Liver (tissue), 9 donors: ENCODE measurements around the gene RASGRP4. TPM values are rescaled to one million over a fixed set of nuclear protein-coding genes. Genes with fewer than 3 reads are reported as not detected.

Source experiments
- DNase-seq: peaks from one replicate; pipeline ENCODE4 v3.0.0-alpha.2; 2017; ENCODE audit warnings: low spot score
- H3K27ac ChIP-seq, 2 donors: one replicate each; pipeline ENCODE4 v1.7.0; 2013; ENCODE audit warnings: inconsistent platforms in 2 of 2, low read length in 2 of 2, control low read depth in 1 of 2, low read depth in 1 of 2, mild to moderate bottlenecking in 1 of 2
- H3K27me3 ChIP-seq, 4 donors: one replicate each; pipeline versions ENCODE4 v1.6.1 to v1.7.0; 2013; ENCODE audit warnings: low read length in 3 of 4, inconsistent platforms in 1 of 4, mild to moderate bottlenecking in 1 of 4, moderate library complexity in 1 of 4; ENCODE audit not compliant: control insufficient read depth in 4 of 4, insufficient read depth in 4 of 4
- H3K36me3 ChIP-seq, 4 donors: one replicate each; pipeline versions ENCODE4 v1.6.1 to v1.7.0; 2013; ENCODE audit warnings: low read length in 3 of 4, mild to moderate bottlenecking in 3 of 4, low read depth in 1 of 4, moderate library complexity in 1 of 4; ENCODE audit not compliant: control insufficient read depth in 4 of 4, insufficient read depth in 3 of 4
- H3K4me1 ChIP-seq, 4 donors: one replicate each; pipeline versions ENCODE4 v1.6.1 to v1.7.0; 2013; ENCODE audit warnings: low read length in 3 of 4, mild to moderate bottlenecking in 3 of 4, moderate library complexity in 1 of 4; ENCODE audit not compliant: control insufficient read depth in 4 of 4, insufficient read depth in 4 of 4
- H3K4me3 ChIP-seq, 3 donors: one replicate each; pipeline versions ENCODE4 v1.6.1 to v1.7.0; 2013; ENCODE audit warnings: low read length in 3 of 3, control low read depth in 1 of 3, low read depth in 1 of 3, mild to moderate bottlenecking in 1 of 3
- H3K9ac ChIP-seq, 2 donors: one replicate each; pipeline ENCODE4 v1.7.0; 2013; ENCODE audit warnings: low read length in 2 of 2, mild to moderate bottlenecking in 2 of 2, moderate library complexity in 2 of 2, control low read depth in 1 of 2, low read depth in 1 of 2
- H3K9me3 ChIP-seq, 4 donors: one replicate each; pipeline versions ENCODE4 v1.6.1 to v1.7.0; 2013; ENCODE audit warnings: low read length in 3 of 4; ENCODE audit not compliant: control insufficient read depth in 4 of 4
- ATF3 ChIP-seq: IDR thresholded peaks from 2 replicates; pipeline ENCODE4 v1.6.1; 2016; ENCODE audit warnings: antibody characterized with exemption
- CTCF ChIP-seq: fragments of 150-350 bp; IDR thresholded peaks from 2 replicates; pipeline ENCODE4 v1.5.1; 2017; ENCODE audit warnings: improper control_type of control experiment, low read depth, low read length; ENCODE audit not compliant: missing input control
- EGR1 ChIP-seq, 2 donors: IDR thresholded peaks; 2 replicates each; pipeline ENCODE4 v1.6.1; 2016 to 2018; ENCODE audit warnings: antibody characterized with exemption in 2 of 2, low read depth in 2 of 2
- FOXA1 ChIP-seq: IDR thresholded peaks from 2 replicates; pipeline ENCODE4 v1.6.1; 2016; ENCODE audit warnings: antibody characterized with exemption
- FOXA2 ChIP-seq: IDR thresholded peaks from 2 replicates; pipeline ENCODE4 v1.6.1; 2016; ENCODE audit warnings: antibody characterized with exemption
- GABPA ChIP-seq, 2 donors: IDR thresholded peaks in 1 of 2; conservative IDR thresholded peaks in 1 of 2; 2 replicates each; pipeline ENCODE4 v1.6.1; 2016; ENCODE audit warnings: antibody characterized with exemption in 2 of 2, mild to moderate bottlenecking in 1 of 2, moderate library complexity in 1 of 2
- HNF4A ChIP-seq, 2 donors: conservative IDR thresholded peaks; 2 replicates each; pipeline ENCODE4 v1.6.1; 2016; ENCODE audit warnings: antibody characterized with exemption in 2 of 2, mild to moderate bottlenecking in 2 of 2
- HNF4G ChIP-seq: IDR thresholded peaks from 2 replicates; pipeline ENCODE4 v1.6.1; 2016; ENCODE audit warnings: antibody characterized with exemption
- JUND ChIP-seq, 2 donors: IDR thresholded peaks; 2 replicates each; pipeline ENCODE4 v1.6.1; 2016; ENCODE audit warnings: antibody characterized with exemption in 2 of 2
- MAX ChIP-seq: IDR thresholded peaks from 2 replicates; pipeline ENCODE4 v1.6.1; 2016; ENCODE audit warnings: antibody characterized with exemption
- NR2F2 ChIP-seq: IDR thresholded peaks from 2 replicates; pipeline ENCODE4 v1.6.1; 2016; ENCODE audit warnings: antibody characterized with exemption
- RAD21 ChIP-seq, 2 donors: IDR thresholded peaks; 2 replicates each; pipeline ENCODE4 v1.6.1; 2016; ENCODE audit warnings: antibody characterized with exemption in 2 of 2, mild to moderate bottlenecking in 2 of 2
- REST ChIP-seq: IDR thresholded peaks from 2 replicates; pipeline ENCODE4 v1.6.1; 2016; ENCODE audit warnings: antibody characterized with exemption, mild to moderate bottlenecking
- RXRA ChIP-seq, 2 donors: IDR thresholded peaks; 2 replicates each; pipeline ENCODE4 v1.6.1; 2017 to 2018; ENCODE audit warnings: antibody characterized with exemption in 2 of 2, mild to moderate bottlenecking in 1 of 2
- SP1 ChIP-seq: IDR thresholded peaks from 2 replicates; pipeline ENCODE4 v1.6.1; 2018; ENCODE audit warnings: antibody characterized with exemption, mild to moderate bottlenecking
- TAF1 ChIP-seq: conservative IDR thresholded peaks from 2 replicates; pipeline ENCODE4 v1.6.1; 2016; ENCODE audit warnings: antibody characterized with exemption, mild to moderate bottlenecking
- YY1 ChIP-seq: IDR thresholded peaks from 2 replicates; pipeline ENCODE4 v1.6.1; 2016; ENCODE audit warnings: antibody characterized with exemption, mild to moderate bottlenecking
- whole genome bisulfite sequencing: extraction: QIAGEN DNeasy Blood & Tissue Kit; methylation state at CpG from one replicate; pipeline ENCODE4 v1.1.7; 2013; 5-methylcytosine and 5-hydroxymethylcytosine counted together
- polyA plus RNA-seq, 2 donors: library from polyadenylated mRNA; stranded (reverse) in 1 of 2; unstranded in 1 of 2; fragments of 200-250 nt in 1 of 2; fragments of >200 nt in 1 of 2; fragmentation: Nextera tagmentation in 1 of 2; extraction: Ambion mirVana in 1 of 2; gene quantifications; one replicate each; pipeline versions ENCODE4 v1.2.1 to v1.2.3, GENCODE V29; 2013 to 2015
- total RNA-seq, 2 donors: library from RNA; depleted of rRNA; stranded (reverse); fragments of >200 nt; gene quantifications; one replicate each; pipeline ENCODE4 v1.2.3, GENCODE V29; 2014
- TF ChIP-seq, protein P1 (sequence below): IDR thresholded peaks from 2 replicates; pipeline ENCODE4 v1.6.1; 2016; ENCODE audit warnings: antibody characterized with exemption
- donor health status: healthy.
- donor health status: healthy.
- donor health status: healthy.
- donor health status: healthy.
- donor health status: healthy.

Gene RASGRP4
- total and polyA plus RNA-seq, 4 donors = 0.60 to 2.4 (median 1.6) TPM

DNA sequence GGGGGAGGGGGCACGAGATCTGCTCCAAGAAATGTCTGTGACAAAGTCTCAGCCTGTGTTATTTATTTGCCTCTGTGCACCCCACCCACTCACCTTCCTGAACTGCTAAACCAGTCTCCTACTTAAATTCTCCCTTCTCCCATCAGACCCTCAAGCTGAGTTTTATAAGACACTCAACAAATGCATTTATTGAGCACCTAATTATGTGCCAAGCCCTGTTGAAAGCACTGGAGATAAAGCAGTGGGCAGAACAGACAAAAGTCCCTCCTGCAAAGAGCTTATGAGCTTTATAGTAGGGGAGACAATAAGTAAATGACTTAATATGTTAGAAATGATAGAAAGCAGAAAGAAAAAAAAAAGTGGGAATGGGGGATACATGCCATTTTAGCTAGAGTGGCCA, 26.5 kb downstream of the RASGRP4 start:
- Histone ChIP-seq H3K36me3 (no peaks in the 10 kb centered on the region), H3K4me1 (peaks cover 0 to 7% (median 3%) of the 10 kb centered on the region in 4 donors), H3K9me3 (no peaks in the 10 kb centered on the region), H3K9ac (no peak overlapping the region), H3K4me3 (no peak overlapping the region), H3K27me3 (no peaks in the 10 kb centered on the region), H3K27ac (no peak overlapping the region)
- WGBS = 78% methylated on average over 1 of the region's 1 CpG
- no peak for DNase-seq
- TF ChIP-seq REST = no peak
- TF ChIP-seq CTCF = no peak
- no peak for TF ChIP-seq YY1
- TF ChIP-seq TAF1 = no peak
- TF ChIP-seq FOXA1 = no peak
- no peak for TF ChIP-seq GABPA (IDR thresholded peaks at IDR 0.05 in 1 of 2, conservative IDR thresholded peaks at IDR 0.05 in 1 of 2)
- TF ChIP-seq JUND (IDR thresholded peaks at IDR 0.05) = no peak
- TF ChIP-seq RAD21 (IDR thresholded peaks at IDR 0.05) = no peak
- TF ChIP-seq, protein P1, sequence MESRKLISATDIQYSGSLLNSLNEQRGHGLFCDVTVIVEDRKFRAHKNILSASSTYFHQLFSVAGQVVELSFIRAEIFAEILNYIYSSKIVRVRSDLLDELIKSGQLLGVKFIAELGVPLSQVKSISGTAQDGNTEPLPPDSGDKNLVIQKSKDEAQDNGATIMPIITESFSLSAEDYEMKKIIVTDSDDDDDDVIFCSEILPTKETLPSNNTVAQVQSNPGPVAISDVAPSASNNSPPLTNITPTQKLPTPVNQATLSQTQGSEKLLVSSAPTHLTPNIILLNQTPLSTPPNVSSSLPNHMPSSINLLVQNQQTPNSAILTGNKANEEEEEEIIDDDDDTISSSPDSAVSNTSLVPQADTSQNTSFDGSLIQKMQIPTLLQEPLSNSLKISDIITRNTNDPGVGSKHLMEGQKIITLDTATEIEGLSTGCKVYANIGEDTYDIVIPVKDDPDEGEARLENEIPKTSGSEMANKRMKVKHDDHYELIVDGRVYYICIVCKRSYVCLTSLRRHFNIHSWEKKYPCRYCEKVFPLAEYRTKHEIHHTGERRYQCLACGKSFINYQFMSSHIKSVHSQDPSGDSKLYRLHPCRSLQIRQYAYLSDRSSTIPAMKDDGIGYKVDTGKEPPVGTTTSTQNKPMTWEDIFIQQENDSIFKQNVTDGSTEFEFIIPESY = no peak
- no peak for TF ChIP-seq SP1
- no peak for TF ChIP-seq NR2F2
- no peak for TF ChIP-seq MAX
- no peak for TF ChIP-seq FOXA2
- no peak for TF ChIP-seq EGR1 (IDR thresholded peaks at IDR 0.05; ENCODE audit: low read depth in 2 of 2)
- TF ChIP-seq RXRA (IDR thresholded peaks at IDR 0.05) = no peak
- TF ChIP-seq ATF3 = no peak
- TF ChIP-seq HNF4G = no peak
- no peak for TF ChIP-seq HNF4A (conservative IDR thresholded peaks at IDR 0.05)
